K562 (cell line): Measurements from ENCODE around the gene LRMDA. TPM values are rescaled to one million over a fixed set of nuclear protein-coding genes. Genes with fewer than 3 reads are reported as not detected.

Source experiments
- ATAC-seq: fragments of 200-7000 bp; cut with Tn5 transposase; 3 replicates; pipeline ENCODE4 v1.9.1; 2020; ENCODE audit warnings: moderate library complexity
- BruUV-seq: library from RNA; stranded (reverse); fragments of 400-500 nt; replicated peaks from 2 replicates; lab custom pipeline; 2021; lab: Mats Ljungman, UMichigan
- CTCF ChIA-PET: fragments of 300-600 bp; formaldehyde crosslinking; extraction: SDS; loops from one replicate; lab custom pipeline; 2021; ENCODE audit warnings: low intra/inter-chr PET ratio; lab: Yijun Ruan, JAX
- POLR2A ChIA-PET: fragments of 300-600, 350-650 bp; sonication (Branson Sonifier 250); formaldehyde crosslinking; extraction: SDS; loops from one replicate; lab custom pipeline; 2021; ENCODE audit warnings: antibody characterized with exemption, inconsistent platforms; lab: Yijun Ruan, JAX
- DNase-seq, 4 experiments: peaks; one replicate each; pipeline versions ENCODE4 v3.0.0 to v3.0.0-alpha.2; 2011 to 2018; ENCODE audit warnings: low spot score in 3 of 4, mixed read lengths in 3 of 4; ENCODE audit errors: extremely low read depth in 1 of 4
- FAIRE-seq: peaks from 2 replicates; lab custom pipeline; 2011; peaks lifted over from hg19 to GRCh38; lab: Jason Lieb, UNC
- H2AFZ ChIP-seq: 2 replicates; pipeline ENCODE4 v1.6.0; 2011; ENCODE audit warnings: low read depth, low read length, control low read depth, inconsistent platforms
- H3K27ac ChIP-seq: fragments of 200-600 bp; 3 replicates; pipeline ENCODE4 v1.8.0; 2011; ENCODE audit warnings: low read depth, mild to moderate bottlenecking, control low read depth, inconsistent platforms, low read length, moderate library complexity, mixed read lengths; ENCODE audit errors: extremely low read depth
- H3K27me3 ChIP-seq, 2 experiments: fragments of 300-600 bp in 1 of 2; 2 replicates in 1 of 2; 3 replicates in 1 of 2; pipeline versions ENCODE4 v1.6.0 to v1.8.0; 2011; ENCODE audit warnings: inconsistent platforms in 2 of 2, low read length in 2 of 2, mild to moderate bottlenecking in 1 of 2, mixed read lengths in 1 of 2, moderate library complexity in 1 of 2; ENCODE audit not compliant: control insufficient read depth in 2 of 2, insufficient read depth in 2 of 2
- H3K36me3 ChIP-seq: fragments of 300-600 bp; 3 replicates; pipeline ENCODE4 v1.8.0; 2011; ENCODE audit warnings: mild to moderate bottlenecking, low read length, inconsistent platforms; ENCODE audit not compliant: control insufficient read depth, insufficient read depth
- H3K4me1 ChIP-seq, 2 experiments: fragments of 200-600 bp in 1 of 2; replicated peaks in 1 of 2; 2 replicates in 1 of 2; 3 replicates in 1 of 2; pipeline versions ENCODE4 v1.5.1 to v1.8.0; 2011; ENCODE audit warnings: inconsistent platforms in 2 of 2, low read length in 2 of 2, mild to moderate bottlenecking in 1 of 2, mixed read lengths in 1 of 2, moderate library complexity in 1 of 2; ENCODE audit not compliant: control insufficient read depth in 2 of 2, insufficient read depth in 2 of 2
- H3K4me2 ChIP-seq: 2 replicates; pipeline ENCODE4 v1.6.1; 2011; ENCODE audit warnings: low read length, control low read depth, inconsistent platforms, mixed read lengths; ENCODE audit not compliant: insufficient read depth
- H3K4me3 ChIP-seq: fragments of 200-600 bp; sonication (generic), shearing (Covaris generic); 2 replicates; pipeline ENCODE4 v1.5.1; 2016; ENCODE audit warnings: control low read depth, inconsistent platforms
- H3K79me2 ChIP-seq: fragments of 200-600 bp; 3 replicates; pipeline ENCODE4 v1.8.0; 2011; ENCODE audit warnings: low read length, inconsistent platforms; ENCODE audit not compliant: control insufficient read depth, insufficient read depth
- H3K9ac ChIP-seq, 2 experiments: 2 replicates each; pipeline versions ENCODE4 v1.6.0 to v1.6.1; 2011; ENCODE audit warnings: low read depth in 2 of 2, low read length in 2 of 2, control low read depth in 1 of 2, inconsistent platforms in 1 of 2, mild to moderate bottlenecking in 1 of 2, mixed read lengths in 1 of 2; ENCODE audit not compliant: insufficient read depth in 1 of 2
- H3K9me1 ChIP-seq: one replicate; pipeline ENCODE4 v1.6.0; 2011; ENCODE audit warnings: inconsistent platforms, mild to moderate bottlenecking, low read length, moderate library complexity; ENCODE audit not compliant: control insufficient read depth, insufficient read depth
- H3K9me3 ChIP-seq: replicated peaks from 2 replicates; pipeline ENCODE4 v1.5.1; 2011; ENCODE audit warnings: low read depth, low read length, inconsistent platforms; ENCODE audit not compliant: control insufficient read depth, insufficient read depth
- H4K20me1 ChIP-seq: replicated peaks from 2 replicates; pipeline ENCODE4 v1.6.1; 2011; ENCODE audit warnings: low read length, inconsistent platforms, mixed read lengths; ENCODE audit not compliant: control insufficient read depth, insufficient read depth
- FOXO4 ChIP-seq: fragments of 450-650 bp; formaldehyde crosslinking; IDR thresholded peaks from 2 replicates; pipeline ENCODE4 v1.4.0; 2020; ENCODE audit warnings: mild to moderate bottlenecking, moderate library complexity
- MAFF ChIP-seq: IDR thresholded peaks from 2 replicates; pipeline ENCODE4 v1.6.1; 2012; ENCODE audit warnings: low read length, improper control_type of control experiment
- NRF1 ChIP-seq, 2 experiments: fragments of 450-650 bp; IDR thresholded peaks in 1 of 2; conservative IDR thresholded peaks in 1 of 2; 2 replicates each; pipeline ENCODE4 v1.6.1; 2014; ENCODE audit warnings: mild to moderate bottlenecking in 2 of 2
- PATZ1 ChIP-seq: fragments of 250-450 bp; sonication (Bioruptor Pico); IDR thresholded peaks from 2 replicates; pipeline ENCODE4 v1.5.0; 2020; ENCODE audit warnings: mild to moderate bottlenecking, borderline replicate concordance
- PHB ChIP-seq: fragments of 250-450 bp; sonication (Bioruptor Pico); IDR thresholded peaks from 2 replicates; pipeline ENCODE4 v1.5.0; 2021
- TAF15 ChIP-seq: fragments of 200-400 bp; formaldehyde crosslinking; IDR thresholded peaks from 2 replicates; pipeline ENCODE4 v1.6.1; 2017; ENCODE audit warnings: mild to moderate bottlenecking, low read depth, low read length, moderate library complexity
- ZNF316 ChIP-seq: fragments of 450-650 bp; IDR thresholded peaks from 2 replicates; pipeline ENCODE4 v1.6.1; 2016
- ZNF830 ChIP-seq: fragments of 250-450 bp; sonication (Bioruptor Pico); IDR thresholded peaks from 2 replicates; pipeline ENCODE4 v1.5.0; 2021; ENCODE audit warnings: mild to moderate bottlenecking
- WGBS: fragments of 100-300 bp; shearing (Covaris generic); methylation state at CpG from one replicate; pipeline ENCODE4 v1.1.6; 2016; ENCODE audit warnings: low coverage, mixed read lengths; ENCODE audit not compliant: insufficient coverage; ENCODE audit errors: missing lambda C conversion rate; 5-methylcytosine and 5-hydroxymethylcytosine counted together
- in situ Hi-C: fragments of 300-500 bp; cut with MboI; formaldehyde crosslinking; loops from 4 replicates; pipeline ENCODE4 v1.15.0; 2018; ENCODE audit warnings: inconsistent platforms, mixed read lengths
- intact Hi-C: fragments of 100-400 bp; cut with micrococcal nuclease; formaldehyde crosslinking; loops from 2 replicates; pipeline ENCODE4 v1.14.2; 2022
- polyA plus RNA-seq, 8 experiments: library from polyadenylated mRNA; depleted of rRNA in 4 of 8; stranded (reverse) in 5 of 8; unstranded in 3 of 8; fragments of >200 nt; fragmentation: Nextera tagmentation in 2 of 8; fragmentation: Illumina TruSeq in 1 of 8; extraction: Ambion mirVana in 2 of 8; extraction: Trizol in 1 of 8; gene quantifications; 2 replicates each; pipeline versions ENCODE4 v1.2.1 to v1.2.3, GENCODE V29; 2011 to 2014; ENCODE audit warnings: inconsistent platforms in 1 of 8, missing spikeins in 1 of 8
- total RNA-seq, 7 experiments: library from RNA; depleted of rRNA in 6 of 7; stranded (reverse); fragments of >200 nt in 6 of 7; fragmentation: Illumina TruSeq in 2 of 7; extraction: Trizol in 2 of 7; gene quantifications; 2 replicates each; pipeline versions ENCODE4 v1.2.1 to v1.2.3, GENCODE V29; 2011 to 2021; ENCODE audit warnings: low replicate concordance in 1 of 7

The LRMDA gene
- total and polyA plus RNA-seq, 9 of the 15 experiments (the other 6 are each of a cell fraction or from before 2014, with no cell fraction given) = 0.25 TPM; not detected in 8

GRCh38 chr10:75638752-75639151, 207.3 kb downstream of the LRMDA start:
- Histone ChIP-seq H3K36me3 (no peaks in the 10 kb centered on the region), H3K27me3 (peaks cover 6% of the 10 kb centered on the region in 2 experiments; a peak in 3 of 5 replicates), H3K9me1 (no peaks in the 10 kb centered on the region), H3K9me3 (no peaks in the 10 kb centered on the region), H3K4me2 (no peak overlapping the region), H3K9ac (no peak overlapping the region), H3K79me2 (no peaks in the 10 kb centered on the region), H3K4me3 (no peak overlapping the region), H2AFZ (no peak overlapping the region), H3K27ac (no peak overlapping the region), H4K20me1 (no peaks in the 10 kb centered on the region), H3K4me1 (no peaks in the 10 kb centered on the region)
- FAIRE-seq = no peak
- intact Hi-C loops = no loop called here
- ATAC-seq = no peak
- WGBS = 0% methylated on average over 2 of the region's 2 CpGs
- in situ Hi-C loops = no loop called here
- no TSS peak for BruUV-seq
- no peak for DNase-seq
- POLR2A ChIA-PET = no interaction called here
- no peak for TF ChIP-seq NRF1 (conservative IDR thresholded peaks at IDR 0.05 in 1 of 2, IDR thresholded peaks at IDR 0.05 in 1 of 2)
- no peak for TF ChIP-seq PATZ1 (CRISPR knock-in tag)
- TF ChIP-seq FOXO4 (CRISPR knock-in tag) = no peak
- peak; percentile 28; the same call in 1 of the 2 replicates for TF ChIP-seq MAFF
- TF ChIP-seq ZNF830 (CRISPR knock-in tag) = no peak
- TF ChIP-seq ZNF316 = peak; percentile 34; the same call in 1 of the 2 replicates
- no peak for TF ChIP-seq PHB (CRISPR knock-in tag)
- no peak for TF ChIP-seq TAF15
- CTCF ChIA-PET = no interaction called here
